ENCODE data around the gene RIPPLY3.
A peak's percentile ranks its signal among the peaks of the same experiment; 100 is the strongest.

The RIPPLY3 gene

DNA sequence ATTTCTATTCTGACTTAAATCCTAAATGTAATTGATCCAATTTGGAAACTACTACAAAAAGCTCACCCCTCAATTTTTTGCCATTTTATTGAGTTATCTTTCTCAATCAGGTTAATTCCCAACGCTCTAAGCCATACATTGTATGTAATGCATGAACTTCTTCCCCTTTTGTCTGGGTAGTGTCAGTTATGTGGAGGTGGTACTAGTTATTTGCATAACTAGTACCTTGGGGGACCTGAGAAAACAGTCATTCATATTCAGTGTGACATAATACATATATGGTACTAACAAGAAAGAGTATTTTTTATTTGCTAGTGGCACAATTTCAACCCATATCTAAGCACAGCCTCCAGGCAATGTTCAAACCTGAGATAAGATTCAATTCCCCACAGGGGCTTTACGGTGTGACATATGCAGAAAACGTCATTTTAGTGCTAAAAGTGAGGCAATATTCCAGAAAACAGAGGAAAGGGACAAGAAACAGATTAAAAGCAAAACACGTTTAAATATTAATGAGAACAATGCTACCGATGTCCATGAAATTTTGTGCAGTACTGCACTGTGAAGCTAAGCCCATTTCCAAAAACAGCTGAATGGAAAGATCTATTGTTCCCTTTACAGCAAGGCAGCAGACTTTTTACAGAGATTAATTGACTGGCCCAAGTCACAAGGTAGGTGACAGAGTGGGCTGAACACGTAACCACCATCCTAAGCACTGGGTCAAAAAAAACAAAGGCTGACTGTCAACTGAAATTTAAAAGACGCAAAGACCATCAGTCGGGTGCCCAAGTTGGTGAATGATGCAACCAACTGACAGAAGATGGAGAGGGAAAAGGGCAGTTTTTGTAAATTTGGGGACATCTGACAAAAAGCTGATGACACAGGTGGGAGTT lies 41.4 kb upstream of the RIPPLY3 start (continued):
- TF ChIP-seq, protein P1, sequence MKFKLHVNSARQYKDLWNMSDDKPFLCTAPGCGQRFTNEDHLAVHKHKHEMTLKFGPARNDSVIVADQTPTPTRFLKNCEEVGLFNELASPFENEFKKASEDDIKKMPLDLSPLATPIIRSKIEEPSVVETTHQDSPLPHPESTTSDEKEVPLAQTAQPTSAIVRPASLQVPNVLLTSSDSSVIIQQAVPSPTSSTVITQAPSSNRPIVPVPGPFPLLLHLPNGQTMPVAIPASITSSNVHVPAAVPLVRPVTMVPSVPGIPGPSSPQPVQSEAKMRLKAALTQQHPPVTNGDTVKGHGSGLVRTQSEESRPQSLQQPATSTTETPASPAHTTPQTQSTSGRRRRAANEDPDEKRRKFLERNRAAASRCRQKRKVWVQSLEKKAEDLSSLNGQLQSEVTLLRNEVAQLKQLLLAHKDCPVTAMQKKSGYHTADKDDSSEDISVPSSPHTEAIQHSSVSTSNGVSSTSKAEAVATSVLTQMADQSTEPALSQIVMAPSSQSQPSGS (tag by site-specific recombination; IDR thresholded peaks at IDR 0.05; ENCODE audit: low read depth), result 0 out of 2 replicates have a peak, but pooled peaks have one; percentile 3

DNA sequence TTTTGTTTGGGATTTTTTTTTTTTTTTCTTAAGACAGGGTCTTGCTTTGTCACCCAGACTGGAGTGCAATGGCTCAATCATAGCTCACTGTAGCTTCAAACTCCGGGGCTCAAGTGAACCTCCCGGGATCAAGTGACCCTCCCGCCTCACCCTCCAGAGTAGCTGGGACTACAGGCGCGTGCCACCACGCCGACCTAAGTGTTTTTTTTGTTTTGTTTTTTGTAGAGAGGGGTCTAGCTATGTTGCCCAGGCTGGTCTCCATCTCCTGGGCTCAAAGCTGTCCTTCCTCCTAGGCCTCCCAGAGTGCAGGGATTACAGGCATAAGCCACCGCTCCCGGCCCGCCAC lies 40.8 kb upstream of the RIPPLY3 start:
- ChIA-PET CTCF (interaction anchor here (0.6 to 5.2 kb wide), 12 partner anchors 9 to 711 kb away, joined by 3 to 48 read pairs (median 4); no protein-coding TSS in a partner anchor), POLR2A (interaction anchor here (0.6 to 3.1 kb wide), 8 partner anchors 9 to 535 kb away, joined by 3 to 14 read pairs (median 4); no protein-coding TSS in a partner anchor)
- no peaks in the 10 kb centered on the region for H3K9me3 ChIP-seq (ENCODE audit: control insufficient read depth, insufficient read depth, low read depth, low read length)
- peaks cover 8% of the 10 kb centered on the region; the same call in 1 of the 2 replicates for H3K4me1 ChIP-seq (ENCODE audit: control insufficient read depth, insufficient read depth, low read length)
- H3K27ac ChIP-seq (ENCODE audit: extremely low read depth, low read depth, low read length), result peak overlapping the region; percentile 84
- H3K4me3 ChIP-seq (ENCODE audit: low read depth, low read length), result peak overlapping the region; percentile 80
- peaks cover 7 to 10% of the 10 kb centered on the region in 2 experiments for H3K36me3 ChIP-seq (ENCODE audit: control insufficient read depth in 2 of 2, insufficient read depth in 1 of 2, low read length in 2 of 2)
- TF ChIP-seq EGR2 (tag by site-specific recombination; IDR thresholded peaks at IDR 0.05; ENCODE audit: low read depth) (no peak), ZNF404 (tag by site-specific recombination; IDR thresholded peaks at IDR 0.05) (no peak), ZNF335 (tag by site-specific recombination; conservative IDR thresholded peaks at IDR 0.05) (peak; percentile 83), ZNF16 (tag by site-specific recombination; IDR thresholded peaks at IDR 0.05; ENCODE audit: low read depth) (no peak), IKZF3 (tag by site-specific recombination; IDR thresholded peaks at IDR 0.05) (no peak), ZNF133 (tag by site-specific recombination; IDR thresholded peaks at IDR 0.05) (no peak), ZNF555 (tag by site-specific recombination; conservative IDR thresholded peaks at IDR 0.05) (no peak), ZNF394 (tag by site-specific recombination; IDR thresholded peaks at IDR 0.05; ENCODE audit: borderline replicate concordance) (peak; percentile 75; the same call in 1 of the 2 replicates), BCL11A (tag by site-specific recombination; IDR thresholded peaks at IDR 0.05; ENCODE audit: low read depth) (no peak), ZNF157 (tag by site-specific recombination; IDR thresholded peaks at IDR 0.05) (no peak), MZF1 (tag by site-specific recombination; IDR thresholded peaks at IDR 0.05; ENCODE audit: borderline replicate concordance) (no peak), ZBTB17 (tag by site-specific recombination; IDR thresholded peaks at IDR 0.05) (peak; percentile 61; the same call in 1 of the 2 replicates), ZNF341 (tag by site-specific recombination; IDR thresholded peaks at IDR 0.05; ENCODE audit: low read depth) (peak; percentile 42), KLF8 (tag by site-specific recombination; IDR thresholded peaks at IDR 0.05) (0 out of 2 replicates have a peak, but pooled peaks have one; percentile 38), ZNF473 (tag by site-specific recombination; IDR thresholded peaks at IDR 0.05) (no peak), ZNF768 (tag by site-specific recombination; IDR thresholded peaks at IDR 0.05) (no peak), ZFP41 (tag by site-specific recombination; IDR thresholded peaks at IDR 0.05; ENCODE audit: borderline replicate concordance) (no peak), ZBTB1 (tag by site-specific recombination; IDR thresholded peaks at IDR 0.05) (no peak)
- TF ChIP-seq, protein P2, sequence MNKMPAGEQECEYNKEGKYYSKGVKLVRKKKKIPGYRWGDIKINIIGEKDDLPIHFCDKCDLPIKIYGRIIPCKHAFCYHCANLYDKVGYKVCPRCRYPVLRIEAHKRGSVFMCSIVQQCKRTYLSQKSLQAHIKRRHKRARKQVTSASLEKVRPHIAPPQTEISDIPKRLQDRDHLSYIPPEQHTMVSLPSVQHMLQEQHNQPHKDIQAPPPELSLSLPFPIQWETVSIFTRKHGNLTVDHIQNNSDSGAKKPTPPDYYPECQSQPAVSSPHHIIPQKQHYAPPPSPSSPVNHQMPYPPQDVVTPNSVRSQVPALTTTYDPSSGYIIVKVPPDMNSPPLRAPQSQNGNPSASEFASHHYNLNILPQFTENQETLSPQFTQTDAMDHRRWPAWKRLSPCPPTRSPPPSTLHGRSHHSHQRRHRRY (tag by site-specific recombination; IDR thresholded peaks at IDR 0.05), result no peak
- TF ChIP-seq, protein P3, sequence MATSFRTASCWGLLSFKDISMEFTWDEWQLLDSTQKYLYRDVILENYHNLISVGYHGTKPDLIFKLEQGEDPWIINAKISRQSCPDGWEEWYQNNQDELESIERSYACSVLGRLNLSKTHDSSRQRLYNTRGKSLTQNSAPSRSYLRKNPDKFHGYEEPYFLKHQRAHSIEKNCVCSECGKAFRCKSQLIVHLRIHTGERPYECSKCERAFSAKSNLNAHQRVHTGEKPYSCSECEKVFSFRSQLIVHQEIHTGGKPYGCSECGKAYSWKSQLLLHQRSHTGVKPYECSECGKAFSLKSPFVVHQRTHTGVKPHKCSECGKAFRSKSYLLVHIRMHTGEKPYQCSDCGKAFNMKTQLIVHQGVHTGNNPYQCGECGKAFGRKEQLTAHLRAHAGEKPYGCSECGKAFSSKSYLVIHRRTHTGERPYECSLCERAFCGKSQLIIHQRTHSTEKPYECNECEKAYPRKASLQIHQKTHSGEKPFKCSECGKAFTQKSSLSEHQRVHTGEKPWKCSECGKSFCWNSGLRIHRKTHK (tag by site-specific recombination; IDR thresholded peaks at IDR 0.05), result no peak
- TF ChIP-seq, protein P4, sequence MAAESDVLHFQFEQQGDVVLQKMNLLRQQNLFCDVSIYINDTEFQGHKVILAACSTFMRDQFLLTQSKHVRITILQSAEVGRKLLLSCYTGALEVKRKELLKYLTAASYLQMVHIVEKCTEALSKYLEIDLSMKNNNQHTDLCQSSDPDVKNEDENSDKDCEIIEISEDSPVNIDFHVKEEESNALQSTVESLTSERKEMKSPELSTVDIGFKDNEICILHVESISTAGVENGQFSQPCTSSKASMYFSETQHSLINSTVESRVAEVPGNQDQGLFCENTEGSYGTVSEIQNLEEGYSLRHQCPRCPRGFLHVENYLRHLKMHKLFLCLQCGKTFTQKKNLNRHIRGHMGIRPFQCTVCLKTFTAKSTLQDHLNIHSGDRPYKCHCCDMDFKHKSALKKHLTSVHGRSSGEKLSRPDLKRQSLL (tag by site-specific recombination; IDR thresholded peaks at IDR 0.05), result peak; percentile 94; the same call in 1 of the 2 replicates
- TF ChIP-seq, protein P5, sequence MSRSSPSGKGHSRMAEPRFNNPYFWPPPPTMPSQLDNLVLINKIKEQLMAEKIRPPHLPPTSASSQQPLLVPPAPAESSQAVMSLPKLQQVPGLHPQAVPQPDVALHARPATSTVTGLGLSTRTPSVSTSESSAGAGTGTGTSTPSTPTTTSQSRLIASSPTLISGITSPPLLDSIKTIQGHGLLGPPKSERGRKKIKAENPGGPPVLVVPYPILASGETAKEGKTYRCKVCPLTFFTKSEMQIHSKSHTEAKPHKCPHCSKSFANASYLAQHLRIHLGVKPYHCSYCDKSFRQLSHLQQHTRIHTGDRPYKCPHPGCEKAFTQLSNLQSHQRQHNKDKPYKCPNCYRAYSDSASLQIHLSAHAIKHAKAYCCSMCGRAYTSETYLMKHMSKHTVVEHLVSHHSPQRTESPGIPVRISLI (tag by site-specific recombination; IDR thresholded peaks at IDR 0.05), result peak; percentile 81
- TF ChIP-seq, protein P6, sequence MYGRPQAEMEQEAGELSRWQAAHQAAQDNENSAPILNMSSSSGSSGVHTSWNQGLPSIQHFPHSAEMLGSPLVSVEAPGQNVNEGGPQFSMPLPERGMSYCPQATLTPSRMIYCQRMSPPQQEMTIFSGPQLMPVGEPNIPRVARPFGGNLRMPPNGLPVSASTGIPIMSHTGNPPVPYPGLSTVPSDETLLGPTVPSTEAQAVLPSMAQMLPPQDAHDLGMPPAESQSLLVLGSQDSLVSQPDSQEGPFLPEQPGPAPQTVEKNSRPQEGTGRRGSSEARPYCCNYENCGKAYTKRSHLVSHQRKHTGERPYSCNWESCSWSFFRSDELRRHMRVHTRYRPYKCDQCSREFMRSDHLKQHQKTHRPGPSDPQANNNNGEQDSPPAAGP (tag by site-specific recombination; IDR thresholded peaks at IDR 0.05), result no peak

Data from HEK293 (cell line).